Stimulated activated CD4-positive, alpha-beta T cell treated with anti-CD3 and anti-CD28 coated beads, Interleukin-12 subunit alpha, Interleukin-12 subunit beta, amount 100 ng/mL, for 4 hours (primary cell): ENCODE data around the gene TOR4A.

ENCODE experiments used
- DNase-seq: peaks from one replicate; pipeline ENCODE4 v3.0.0-alpha.2; 2020

Gene TOR4A

GRCh38 chr9:137273611-137274320 is 3.8 kb upstream of the TOR4A start:
- no peak for DNase-seq

GRCh38 chr9:137275203-137275587 is 2.3 kb upstream of the TOR4A start:
- no peak for DNase-seq

GRCh38 chr9:137275588-137276472 is 1.7 kb upstream of the TOR4A start:
- DNase-seq: no peak

- DNase-seq: no peak
Observed at GRCh38 chr9:137276473-137277328, 825 bp upstream of the TOR4A start.

GRCh38 chr9:137278061-137278701 is 655 bp downstream of the TOR4A start:
- no peak for DNase-seq

- DNase-seq: no peak
Observed at GRCh38 chr9:137278721-137279711, 1.5 kb downstream of the TOR4A start.

- DNase-seq: no peak
Observed at GRCh38 chr9:137279741-137280473, 2.4 kb downstream of the TOR4A start.

GRCh38 chr9:137280474-137281344 is 3.2 kb downstream of the TOR4A start:
- DNase-seq: no peak

GRCh38 chr9:137281345-137282116 is 4.0 kb downstream of the TOR4A start:
- DNase-seq: no peak

GRCh38 chr9:137286975-137287383 is 9.5 kb downstream of the TOR4A start:
- DNase-seq: no peak

GRCh38 chr9:137293094-137293481 is 15.6 kb downstream of the TOR4A start:
- no peak for DNase-seq

GRCh38 chr9:137293482-137294090 is 16.1 kb downstream of the TOR4A start:
- no peak for DNase-seq

- no peak for DNase-seq
Observed at GRCh38 chr9:137294091-137294680, 16.7 kb downstream of the TOR4A start.

GRCh38 chr9:137294681-137295237 is 17.2 kb downstream of the TOR4A start:
- no peak for DNase-seq

- DNase-seq: peak; percentile 56
Observed at GRCh38 chr9:137295238-137295811, 17.8 kb downstream of the TOR4A start.

GRCh38 chr9:137295849-137296669 is 18.5 kb downstream of the TOR4A start:
- DNase-seq: no peak
